Measurements from ENCODE around the gene PRELID1. TPM values are rescaled to one million over a fixed set of nuclear protein-coding genes. Genes with fewer than 3 reads are reported as not detected.

Gene PRELID1
- polyA plus RNA-seq, 1 experiment, result 135 TPM

- POLR2A ChIA-PET, result interaction anchor here (0.6 to 1.3 kb wide), 5 partner anchors 9 to 185 kb away, joined by 3 to 7 read pairs (median 3); partner anchors contain the start of genes LMAN2, PDLIM7, PRELID1 and RAB24
- Histone ChIP-seq H3K27ac (ENCODE audit: low read depth, low read length) (no peak overlapping the region), H3K9me3 (ENCODE audit: control insufficient read depth, insufficient read depth, low read length) (no peaks in the 10 kb centered on the region; the same call in 1 of the 2 replicates), H3K27me3 (ENCODE audit: control insufficient read depth, insufficient read depth, low read length) (no peaks in the 10 kb centered on the region), H3K4me3 (ENCODE audit: low read depth, low read length) (peak overlapping the region; percentile 33)
- no peak for DNase-seq (ENCODE audit: low read depth, low spot score)
- no peak for TF ChIP-seq CTCF (IDR thresholded peaks at IDR 0.05; ENCODE audit: low read depth, low read length)
- CTCF ChIA-PET, result no interaction called here
Measured at GRCh38 chr5:177312649-177313181, 9.1 kb downstream of the PRELID1 start.

- DNase-seq (ENCODE audit: low read depth, low spot score), result no peak
- H3K4me3 ChIP-seq (ENCODE audit: low read depth, low read length), result no peak overlapping the region
- H3K27me3 ChIP-seq (ENCODE audit: control insufficient read depth, insufficient read depth, low read length), result no peaks in the 10 kb centered on the region
- CTCF ChIA-PET, result no interaction called here
- no peak overlapping the region for H3K27ac ChIP-seq (ENCODE audit: low read depth, low read length)
- no peak for TF ChIP-seq CTCF (IDR thresholded peaks at IDR 0.05; ENCODE audit: low read depth, low read length)
- POLR2A ChIA-PET, result no interaction called here
- no peaks in the 10 kb centered on the region; the same call in 1 of the 2 replicates for H3K9me3 ChIP-seq (ENCODE audit: control insufficient read depth, insufficient read depth, low read length)
Measured at GRCh38 chr5:177313561-177314259, 10.1 kb downstream of the PRELID1 start.

GRCh38 chr5:177314376-177315342, 11.1 kb downstream of the PRELID1 start:
- Histone ChIP-seq H3K27me3 (ENCODE audit: control insufficient read depth, insufficient read depth, low read length) (no peaks in the 10 kb centered on the region), H3K9me3 (ENCODE audit: control insufficient read depth, insufficient read depth, low read length) (no peaks in the 10 kb centered on the region; the same call in 1 of the 2 replicates), H3K27ac (ENCODE audit: low read depth, low read length) (no peak overlapping the region), H3K4me3 (ENCODE audit: low read depth, low read length) (no peak overlapping the region)
- CTCF ChIA-PET, result interaction anchor here (1.1 to 4.2 kb wide), 2 partner anchors 88 to 131 kb away, joined by 3 to 20 read pairs; partner anchors contain the start of gene PRR7
- no peak for DNase-seq (ENCODE audit: low read depth, low spot score)
- POLR2A ChIA-PET, result no interaction called here
- TF ChIP-seq CTCF (IDR thresholded peaks at IDR 0.05; ENCODE audit: low read depth, low read length), result no peak

GRCh38 chr5:177315411-177315810, 11.8 kb downstream of the PRELID1 start:
- no peak overlapping the region for H3K4me3 ChIP-seq (ENCODE audit: low read depth, low read length)
- ChIA-PET POLR2A (no interaction called here), CTCF (interaction anchor here (1.1 to 4.2 kb wide), 3 partner anchors 88 to 137 kb away, joined by 3 to 20 read pairs (median 4); partner anchors contain the start of gene PRR7)
- no peaks in the 10 kb centered on the region for H3K27me3 ChIP-seq (ENCODE audit: control insufficient read depth, insufficient read depth, low read length)
- H3K27ac ChIP-seq (ENCODE audit: low read depth, low read length), result no peak overlapping the region
- H3K9me3 ChIP-seq (ENCODE audit: control insufficient read depth, insufficient read depth, low read length), result no peaks in the 10 kb centered on the region; the same call in 1 of the 2 replicates
- DNase-seq (ENCODE audit: low read depth, low spot score), result no peak
- no peak for TF ChIP-seq CTCF (IDR thresholded peaks at IDR 0.05; ENCODE audit: low read depth, low read length)

All from AG04450 (cell line).